GM18870 (cell line): ENCODE measurements around the gene AASDH.

Source experiments
- ATAC-seq: cut with Tn5 transposase; IDR thresholded peaks from one replicate; pipeline ENCODE4 v1.9.1; 2021; ENCODE audit warnings: moderate library complexity; ENCODE audit not compliant: unreplicated experiment

The AASDH gene, protein sequence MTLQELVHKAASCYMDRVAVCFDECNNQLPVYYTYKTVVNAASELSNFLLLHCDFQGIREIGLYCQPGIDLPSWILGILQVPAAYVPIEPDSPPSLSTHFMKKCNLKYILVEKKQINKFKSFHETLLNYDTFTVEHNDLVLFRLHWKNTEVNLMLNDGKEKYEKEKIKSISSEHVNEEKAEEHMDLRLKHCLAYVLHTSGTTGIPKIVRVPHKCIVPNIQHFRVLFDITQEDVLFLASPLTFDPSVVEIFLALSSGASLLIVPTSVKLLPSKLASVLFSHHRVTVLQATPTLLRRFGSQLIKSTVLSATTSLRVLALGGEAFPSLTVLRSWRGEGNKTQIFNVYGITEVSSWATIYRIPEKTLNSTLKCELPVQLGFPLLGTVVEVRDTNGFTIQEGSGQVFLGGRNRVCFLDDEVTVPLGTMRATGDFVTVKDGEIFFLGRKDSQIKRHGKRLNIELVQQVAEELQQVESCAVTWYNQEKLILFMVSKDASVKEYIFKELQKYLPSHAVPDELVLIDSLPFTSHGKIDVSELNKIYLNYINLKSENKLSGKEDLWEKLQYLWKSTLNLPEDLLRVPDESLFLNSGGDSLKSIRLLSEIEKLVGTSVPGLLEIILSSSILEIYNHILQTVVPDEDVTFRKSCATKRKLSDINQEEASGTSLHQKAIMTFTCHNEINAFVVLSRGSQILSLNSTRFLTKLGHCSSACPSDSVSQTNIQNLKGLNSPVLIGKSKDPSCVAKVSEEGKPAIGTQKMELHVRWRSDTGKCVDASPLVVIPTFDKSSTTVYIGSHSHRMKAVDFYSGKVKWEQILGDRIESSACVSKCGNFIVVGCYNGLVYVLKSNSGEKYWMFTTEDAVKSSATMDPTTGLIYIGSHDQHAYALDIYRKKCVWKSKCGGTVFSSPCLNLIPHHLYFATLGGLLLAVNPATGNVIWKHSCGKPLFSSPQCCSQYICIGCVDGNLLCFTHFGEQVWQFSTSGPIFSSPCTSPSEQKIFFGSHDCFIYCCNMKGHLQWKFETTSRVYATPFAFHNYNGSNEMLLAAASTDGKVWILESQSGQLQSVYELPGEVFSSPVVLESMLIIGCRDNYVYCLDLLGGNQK

DNA sequence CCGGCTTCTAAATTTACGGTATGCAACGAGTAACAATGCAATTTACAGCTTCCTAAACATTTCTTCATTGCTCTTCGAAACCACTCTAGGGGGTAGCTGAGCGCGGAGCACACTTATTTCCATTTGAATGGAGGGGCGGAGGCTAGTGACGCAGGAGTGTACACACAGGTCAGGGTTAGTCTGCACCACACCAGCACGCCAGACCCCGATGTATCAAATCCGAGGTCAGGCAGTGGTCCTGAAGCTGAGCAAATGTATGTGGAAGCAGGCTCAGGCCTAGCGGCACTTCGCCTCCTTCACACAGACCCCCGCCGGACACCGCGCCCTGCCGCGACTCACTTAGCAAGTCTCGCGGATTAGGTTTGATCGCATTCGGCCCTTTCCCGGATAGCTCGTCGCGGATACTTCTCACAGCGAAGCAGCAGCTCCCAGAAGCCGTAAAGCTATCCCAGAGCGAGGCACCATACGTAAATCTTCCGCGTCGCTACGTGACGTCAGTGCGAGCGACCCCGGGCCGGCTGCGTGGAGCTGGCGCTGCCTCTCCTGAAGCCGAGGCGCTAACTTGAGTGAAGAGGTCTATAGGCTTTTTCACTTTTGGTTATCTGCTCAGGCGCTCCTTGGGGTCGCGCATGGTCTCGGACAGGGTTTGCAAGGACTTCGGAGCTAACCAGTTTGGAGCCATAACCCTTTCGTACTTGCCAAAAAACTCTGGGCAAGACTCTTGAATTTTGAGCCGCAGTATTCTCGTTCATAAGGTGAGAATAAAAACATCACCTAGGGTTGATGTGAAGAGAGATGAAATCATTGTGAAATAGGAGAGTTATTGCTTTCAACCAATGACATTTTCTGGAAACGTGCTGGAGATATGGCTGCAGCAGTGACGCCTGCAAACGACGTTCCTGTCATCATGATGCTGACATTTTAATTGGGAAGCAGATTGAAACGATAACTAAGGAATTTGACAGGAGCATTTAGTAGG lies at the start of gene AASDH:
AASDH (minus strand) TSS at position 469 of the 979 bp plus-strand sequence. CDS start 3,192 bp downstream, outside the sequence.
- peak; percentile 92 for ATAC-seq

DNA sequence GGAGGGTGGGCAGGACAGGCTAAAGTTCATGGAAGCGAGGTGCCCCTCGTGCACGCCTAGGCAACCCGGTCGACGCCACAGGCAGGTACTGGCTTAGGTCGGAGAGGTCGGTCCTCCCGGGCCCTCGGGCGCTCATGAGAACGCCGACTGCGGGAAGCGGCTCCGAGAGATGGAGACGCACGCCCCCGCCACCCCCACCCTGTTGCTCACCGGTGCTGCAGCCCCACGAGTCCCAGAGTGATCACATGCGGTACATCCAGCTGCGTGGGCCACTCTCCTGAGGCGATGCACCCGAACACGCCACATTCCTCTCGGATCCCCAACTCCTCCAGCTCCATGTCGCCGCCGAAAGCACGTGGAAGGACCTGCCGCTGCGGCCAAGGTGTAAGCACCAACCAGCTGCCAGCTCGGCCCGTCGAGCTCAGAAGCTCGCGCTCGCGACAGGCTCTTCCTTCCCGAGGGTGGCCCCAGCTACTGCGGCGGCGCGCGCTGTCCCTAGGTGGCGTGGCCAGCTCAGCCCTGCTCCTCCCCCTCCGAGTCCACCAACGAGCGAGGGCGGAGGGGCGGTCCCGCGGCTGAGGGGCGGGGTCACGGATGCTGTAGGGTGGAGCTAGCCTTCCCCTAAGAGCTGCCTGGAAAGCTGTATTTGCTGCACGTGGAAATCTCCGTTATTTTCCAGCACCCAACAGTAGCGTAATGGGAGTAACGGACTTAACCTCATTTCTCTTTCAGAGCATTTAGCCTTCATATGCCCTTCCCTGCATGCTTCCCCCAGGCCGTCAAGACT lies 48.0 kb upstream of the AASDH start, which contains the start of gene PPAT:
PPAT (minus strand) TSS at position 476 of the 787 bp plus-strand sequence; CDS start at position 338, 138 bp downstream.
- peak; percentile 63 for ATAC-seq

DNA sequence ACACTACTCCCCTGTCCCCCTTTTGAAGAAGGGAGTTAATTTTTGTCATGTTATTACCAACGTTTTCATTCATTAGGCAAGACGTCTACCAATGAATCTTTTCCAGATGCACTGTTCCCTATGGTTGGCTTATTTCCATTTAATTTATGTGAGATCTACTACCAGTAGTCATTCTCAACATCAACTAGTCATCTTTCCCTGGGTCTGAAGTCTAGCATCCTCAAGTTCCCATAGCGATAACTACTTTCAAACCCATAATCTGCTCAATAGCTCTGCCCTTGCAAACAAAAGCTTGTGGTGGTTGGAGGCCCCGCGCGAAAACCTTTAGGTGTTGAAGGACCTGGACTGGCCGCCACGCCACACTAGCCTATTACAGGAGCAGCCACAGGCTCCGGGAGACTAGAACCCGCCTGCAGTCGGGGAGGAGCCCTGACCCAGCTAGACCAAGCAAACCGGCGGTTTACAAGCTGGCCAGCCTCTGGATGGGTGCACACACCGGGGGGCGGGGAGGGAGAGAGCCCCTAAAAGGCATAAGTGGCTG lies 47.4 kb upstream of the AASDH start:
- peak; percentile 8 for ATAC-seq

DNA sequence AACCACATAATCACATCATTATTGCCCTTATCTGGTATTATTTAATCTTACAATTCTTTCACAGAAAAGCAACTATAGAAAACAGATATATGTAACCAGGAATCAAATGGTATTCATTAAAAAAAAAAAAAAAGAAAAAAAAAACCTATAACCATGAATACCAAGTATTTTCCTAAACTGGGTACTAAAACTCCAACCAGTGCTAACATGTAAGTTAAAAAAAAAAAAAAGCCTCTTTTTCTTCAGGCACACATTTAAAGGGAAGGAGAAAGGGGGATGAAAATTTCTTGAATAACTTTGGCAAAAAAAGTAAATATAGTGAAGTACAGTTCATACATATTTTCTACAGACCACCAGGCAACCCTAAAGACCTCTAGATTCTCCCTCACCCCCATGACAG lies 46.0 kb upstream of the AASDH start:
- ATAC-seq = no peak

DNA sequence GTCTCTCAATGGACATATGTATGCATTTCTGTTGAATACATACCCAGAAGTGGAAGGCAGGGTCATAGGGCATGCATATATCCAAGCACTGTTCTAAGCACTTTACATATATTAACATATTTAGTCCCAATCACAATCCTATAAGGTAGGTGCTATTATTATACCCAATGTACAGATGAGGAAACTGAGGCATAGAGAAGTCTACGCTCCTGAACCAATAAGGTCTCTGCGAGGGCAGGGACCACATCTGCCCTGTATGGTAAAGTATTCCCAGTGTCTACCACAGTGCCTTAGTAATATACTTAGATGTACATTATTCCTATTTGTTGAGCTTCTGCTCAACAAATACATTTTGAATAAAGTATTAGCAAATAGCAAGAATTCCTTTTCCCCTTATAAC lies 42.9 kb upstream of the AASDH start:
- no peak for ATAC-seq

DNA sequence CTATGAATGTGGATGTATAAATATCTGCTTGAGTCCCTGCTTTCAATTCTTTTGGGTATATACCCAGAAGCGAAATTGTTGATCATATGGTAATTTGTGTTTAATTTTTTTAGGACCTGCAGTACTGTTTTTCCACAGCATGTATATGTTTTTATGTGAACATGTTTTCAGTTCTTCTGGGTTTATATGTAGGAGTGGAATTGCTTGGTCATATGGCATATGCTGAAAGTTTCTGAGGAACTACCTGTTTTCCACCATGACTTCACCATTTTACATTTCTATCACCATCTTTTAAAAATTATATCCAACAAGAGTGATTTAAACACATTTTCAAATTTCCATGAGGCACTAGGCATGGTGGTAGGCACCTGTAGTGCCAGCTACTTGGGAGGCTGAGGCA lies 39.9 kb upstream of the AASDH start:
- ATAC-seq = no peak

DNA sequence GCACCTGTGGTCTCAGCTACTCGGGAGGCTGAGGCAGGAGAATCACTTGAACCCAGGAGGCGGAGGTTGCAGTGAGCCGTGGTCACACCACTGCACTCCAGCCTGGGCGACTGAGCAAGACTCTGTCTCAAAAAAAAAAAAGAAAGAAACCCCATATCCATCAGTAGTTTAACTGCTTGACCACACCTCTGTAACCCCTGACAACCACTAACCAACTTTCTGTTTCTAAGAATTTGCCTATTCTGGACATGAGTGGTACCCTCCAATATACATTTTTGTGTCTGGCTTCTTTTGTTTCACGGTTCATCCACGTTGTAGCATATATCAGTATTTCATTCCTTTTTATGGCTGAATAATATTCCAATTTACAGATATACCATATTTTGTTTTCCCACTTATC lies 39.0 kb upstream of the AASDH start:
- ATAC-seq = peak; percentile 87

DNA sequence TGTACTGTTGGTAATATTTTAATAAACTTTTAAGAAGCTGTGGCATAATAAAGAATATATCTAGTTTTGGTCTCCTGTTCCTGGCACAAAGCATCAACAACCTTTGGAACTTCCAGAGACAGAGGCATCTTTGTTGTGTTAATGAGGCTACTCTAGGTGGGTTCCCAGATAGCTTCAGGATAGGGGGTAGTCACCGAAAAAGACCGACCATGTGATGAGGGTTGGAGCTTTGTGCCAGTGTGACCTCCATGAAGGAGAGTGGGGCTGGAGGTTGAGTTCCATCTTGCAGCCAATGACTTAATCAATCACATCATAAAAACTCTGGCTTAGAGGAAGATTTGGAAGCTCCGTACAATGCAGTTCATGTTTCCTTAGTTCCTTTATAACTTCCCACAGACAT lies 38.2 kb upstream of the AASDH start:
- no peak for ATAC-seq

DNA sequence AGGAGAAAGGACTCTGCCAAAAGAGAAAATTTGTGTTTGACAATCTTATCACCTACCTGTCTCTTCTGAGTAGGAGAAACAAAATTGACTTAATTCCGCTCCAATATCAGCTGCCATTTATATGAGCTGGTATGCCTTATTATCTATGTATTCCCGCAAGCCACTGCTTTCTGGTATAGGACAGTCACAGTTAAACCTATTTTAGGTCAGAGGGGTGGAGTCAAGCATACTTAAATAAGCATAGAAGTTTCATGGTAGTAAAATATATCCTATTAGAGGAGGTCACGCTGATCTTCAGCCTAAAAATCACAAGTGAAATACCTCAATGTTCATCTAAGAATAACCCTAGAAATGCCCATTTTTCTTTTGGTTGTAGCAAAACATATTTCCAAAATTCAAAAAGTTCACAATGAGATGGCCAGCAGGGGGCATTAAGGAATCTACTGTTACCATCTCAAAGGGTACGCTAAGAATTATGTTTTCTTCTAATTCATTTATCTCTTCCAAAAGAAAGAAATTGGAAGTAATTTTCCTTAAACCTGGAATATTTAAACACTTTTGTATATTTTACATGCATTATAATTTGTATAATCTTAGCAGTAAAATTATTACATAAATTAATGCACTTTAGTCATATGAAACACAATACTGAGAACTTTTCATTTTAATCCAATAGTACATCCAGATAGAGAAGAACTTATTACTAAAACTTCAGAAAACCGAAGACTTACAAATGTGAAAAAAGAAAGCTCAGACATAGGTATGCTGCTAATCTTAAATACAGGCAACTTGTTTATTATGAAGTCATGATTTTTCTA lies 37.6 kb upstream of the AASDH start:
- ATAC-seq = no peak

DNA sequence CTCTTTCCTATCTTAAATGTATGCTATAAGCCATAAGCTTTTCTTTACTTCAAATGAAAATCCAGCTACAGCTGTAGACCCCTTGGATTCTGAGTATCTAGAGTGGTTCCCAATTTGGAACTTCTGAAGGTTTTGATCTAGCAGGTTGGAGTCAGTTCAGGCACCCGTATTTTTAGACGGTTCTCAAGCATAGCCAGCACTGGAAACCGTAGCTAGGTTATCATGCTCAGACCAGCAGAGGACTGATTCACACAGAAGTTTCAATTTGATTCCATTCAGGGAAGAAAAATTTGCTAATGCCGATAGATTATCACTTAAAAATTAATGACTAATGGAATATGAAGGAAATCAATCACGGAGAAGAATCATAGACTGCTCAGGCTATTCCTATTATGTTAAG lies 36.9 kb upstream of the AASDH start:
- ATAC-seq = no peak

DNA sequence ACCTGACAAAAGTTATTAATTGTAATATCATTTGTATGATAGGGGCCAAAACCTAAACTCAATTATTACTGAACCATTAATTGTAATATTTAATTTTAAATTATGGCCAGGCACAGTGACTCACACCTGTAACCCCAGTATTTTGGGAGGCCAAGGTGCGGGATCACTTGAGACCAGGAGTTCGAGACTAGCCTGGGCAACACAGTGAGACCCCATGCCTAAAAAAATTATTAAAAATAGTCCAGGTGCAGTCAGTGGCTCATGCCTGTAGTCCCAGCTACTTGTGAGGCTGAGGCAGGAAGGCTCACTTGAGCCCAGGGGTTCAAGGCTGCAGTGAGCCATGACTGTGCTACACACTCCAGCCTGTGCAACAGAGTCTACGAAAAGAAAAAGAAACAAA lies 30.1 kb upstream of the AASDH start:
- ATAC-seq = no peak

DNA sequence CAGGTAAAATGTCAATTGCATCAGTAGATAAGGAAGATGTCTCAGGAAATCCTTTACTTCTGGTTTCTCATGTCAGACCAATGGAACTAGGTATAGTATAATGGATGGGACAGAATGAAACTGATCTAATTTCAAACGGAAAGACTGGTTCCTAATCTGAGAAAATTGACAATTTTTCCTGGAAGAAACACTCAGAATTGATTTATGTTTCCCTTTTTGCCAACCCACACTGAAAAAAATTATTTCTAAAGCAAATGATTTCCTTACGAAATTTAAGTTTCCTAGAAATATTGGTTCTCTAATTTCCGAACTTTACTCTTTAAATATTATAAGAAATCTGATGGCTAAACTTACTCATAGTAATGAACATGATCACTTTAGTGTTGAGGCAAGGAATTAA lies 29.1 kb upstream of the AASDH start:
- no peak for ATAC-seq

DNA sequence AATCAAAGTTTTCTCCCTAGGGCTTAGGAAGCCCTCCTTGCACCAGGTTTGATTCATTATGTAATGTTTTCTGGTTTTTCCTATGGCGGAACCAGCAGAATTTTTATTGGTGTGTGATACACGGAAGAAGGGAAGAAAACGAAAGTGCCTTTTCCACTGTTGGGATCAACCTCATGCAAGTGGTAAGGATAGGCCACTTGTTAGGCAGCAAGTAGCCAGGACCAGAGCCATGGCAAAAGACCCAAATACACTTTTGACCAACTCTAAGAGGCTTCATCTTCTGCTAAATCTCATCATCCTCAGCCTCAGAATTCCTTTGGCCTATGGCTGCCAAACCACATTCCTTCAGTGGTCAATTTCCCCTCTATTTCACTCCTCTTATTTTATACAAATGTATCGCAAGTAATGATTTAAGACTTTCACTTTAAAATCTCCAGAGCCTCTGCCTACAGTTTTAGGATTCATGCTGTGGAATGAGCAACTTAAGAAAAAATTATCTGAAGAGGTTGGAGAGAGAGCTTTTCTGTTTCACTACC lies 26.9 kb upstream of the AASDH start:
- no peak for ATAC-seq

DNA sequence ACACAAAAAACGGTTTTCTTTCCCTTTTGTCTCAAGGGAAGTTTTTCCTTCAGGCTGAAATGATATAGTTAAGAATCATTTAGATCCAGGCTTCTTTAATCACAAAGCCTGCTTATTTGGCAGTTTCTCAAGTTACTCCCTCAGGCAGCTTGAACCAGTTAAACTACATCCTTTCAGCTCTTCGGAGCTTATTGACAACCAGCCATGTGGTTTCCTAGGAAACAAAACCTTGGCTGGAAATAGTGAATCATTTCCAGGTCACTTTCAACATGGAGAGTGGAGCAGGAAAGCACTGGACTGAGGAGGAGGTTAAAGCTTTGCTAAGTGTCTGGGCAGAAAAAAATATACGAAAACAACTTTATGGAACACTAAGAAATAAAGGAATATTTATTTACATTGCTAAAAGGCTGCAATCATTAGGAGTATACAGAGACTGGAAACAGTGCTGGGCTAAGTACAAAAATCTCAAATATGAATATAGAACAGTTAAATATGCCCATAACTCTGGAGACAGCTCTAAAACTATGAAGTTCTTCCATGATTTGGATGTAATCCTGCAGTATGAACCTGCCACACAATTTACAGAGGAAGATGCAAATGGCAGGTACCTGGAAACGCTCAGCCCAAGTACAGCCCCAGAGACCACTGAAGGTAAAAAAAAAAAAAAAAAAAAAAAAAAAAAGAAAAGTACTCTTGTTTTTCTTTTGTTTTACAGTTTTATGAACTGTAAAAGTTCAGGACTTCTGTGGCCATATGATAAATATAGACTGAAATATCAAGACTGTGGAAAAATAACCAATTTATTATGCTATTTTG lies 23.2 kb upstream of the AASDH start:
- peak; percentile 59 for ATAC-seq

DNA sequence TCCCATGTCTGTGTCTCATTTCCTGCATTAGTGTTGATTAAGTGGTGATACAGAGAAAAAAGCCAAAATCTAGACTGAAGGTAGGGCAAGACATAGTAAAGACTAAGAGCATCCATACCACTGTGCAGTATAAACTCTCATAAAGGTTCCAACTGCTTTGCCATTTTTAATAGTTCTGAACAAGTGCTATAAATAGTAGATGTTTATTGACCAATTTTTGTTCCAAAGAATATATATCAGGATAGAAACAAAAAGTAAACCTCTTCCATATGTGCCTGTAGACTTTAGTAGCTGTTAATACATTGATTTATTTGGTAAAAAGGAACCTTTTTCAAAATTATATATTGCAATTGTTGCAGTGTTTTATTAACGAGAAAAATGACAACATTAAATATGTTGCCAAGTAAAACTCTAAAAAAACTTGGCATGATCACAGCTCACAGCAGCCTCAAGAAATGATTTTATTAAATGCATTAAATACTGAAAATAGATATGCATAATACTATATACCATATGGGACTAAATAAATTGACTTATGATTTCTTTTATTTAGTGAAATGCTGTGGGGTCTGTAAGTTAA lies 22.3 kb upstream of the AASDH start:
- no peak for ATAC-seq

DNA sequence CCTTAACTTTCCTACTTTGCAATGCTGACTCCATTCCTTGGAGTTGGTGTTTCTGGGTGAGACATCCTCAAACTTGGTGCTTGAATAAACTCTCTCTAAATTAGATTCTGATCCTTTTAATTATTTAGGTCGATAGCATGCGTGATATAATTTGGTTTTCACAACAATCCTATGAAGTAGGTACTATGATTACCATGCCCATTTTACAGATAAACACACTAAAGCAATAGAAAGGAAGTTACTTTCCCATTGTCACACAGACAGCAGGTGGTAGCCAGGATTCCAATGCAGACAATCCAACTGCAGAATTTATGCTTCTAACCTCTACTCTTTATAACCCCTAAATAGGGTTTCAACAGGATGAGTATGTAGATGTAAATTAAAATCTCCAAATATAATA lies 21.7 kb upstream of the AASDH start:
- no peak for ATAC-seq

DNA sequence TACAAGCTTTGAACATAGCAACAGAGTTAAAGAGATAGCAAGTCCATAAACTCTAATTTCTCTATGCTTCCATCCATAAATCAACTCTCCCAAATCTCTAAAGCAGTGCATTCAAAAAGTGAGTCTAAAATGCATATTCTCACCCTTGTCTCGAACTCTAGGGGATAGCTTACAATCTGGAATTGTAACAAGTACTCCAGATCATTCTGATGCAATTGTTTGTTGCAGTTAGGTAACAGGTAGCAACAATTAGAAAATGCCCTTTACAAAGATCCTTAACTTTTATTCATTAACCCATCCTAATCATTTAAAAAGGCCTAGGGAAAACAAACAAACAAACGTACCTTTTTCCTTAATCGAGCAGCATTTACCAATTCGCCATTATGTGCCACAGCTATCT lies 18.9 kb upstream of the AASDH start:
- ATAC-seq = no peak
